Vagina (tissue), 2 donors: Measurements from ENCODE around the gene C12orf60.

ENCODE experiments used
- CTCF ChIP-seq, 3 experiments: fragments of 450-650 bp in 2 of 3; fragments of 200-600 bp in 1 of 3; sonication (generic) in 1 of 3; IDR thresholded peaks; one replicate each; pipeline ENCODE4 v1.5.1; 2017 to 2019; ENCODE audit warnings: antibody characterized with exemption in 3 of 3, mild to moderate bottlenecking in 2 of 3, moderate library complexity in 2 of 3
- POLR2AphosphoS5 ChIP-seq, 2 donors: sonication (generic); formaldehyde crosslinking; IDR thresholded peaks; one replicate each; pipeline ENCODE4 v1.9.0; 2017; ENCODE audit warnings: antibody characterized with exemption in 2 of 2, mild to moderate bottlenecking in 2 of 2, low read depth in 1 of 2; ENCODE audit not compliant: insufficient read depth in 1 of 2

DNA sequence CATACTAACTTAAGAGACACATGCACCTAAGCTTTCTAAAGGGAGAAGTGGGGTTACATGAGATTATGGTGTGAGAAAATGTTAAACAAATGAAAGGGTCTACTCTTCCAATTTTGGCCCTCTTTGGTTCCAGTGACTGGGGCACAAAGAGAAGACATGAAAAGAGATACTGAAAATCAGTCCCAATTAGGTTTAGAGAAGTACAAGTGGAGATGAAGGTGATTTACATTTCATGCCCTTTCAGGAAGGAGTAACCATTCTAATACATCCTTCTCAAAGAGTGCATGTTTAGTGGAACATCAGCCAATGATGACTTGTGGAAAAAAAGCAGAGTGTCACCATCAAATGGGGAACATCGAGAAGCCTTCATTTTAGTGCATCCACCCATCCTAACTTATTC, 67.8 kb downstream of the C12orf60 start:
- TF ChIP-seq CTCF (IDR thresholded peaks at IDR 0.05) (no peak), POLR2AphosphoS5 (IDR thresholded peaks at IDR 0.05; ENCODE audit: insufficient read depth in 1 of 2, low read depth in 1 of 2) (no peak)
